Effector memory CD4-positive, alpha-beta T cell (primary cell): ENCODE measurements around the gene OSBP.
"Not testable (repeated sequence)": the region's sequence is repeated elsewhere in the genome, so short reads cannot be mapped to it uniquely, and the experiment has no call there.

Experiments
- DNase-seq, 3 donors: peaks; one replicate each; pipeline ENCODE4 v3.0.0-alpha.2; 2020
- H3K27ac ChIP-seq: 2 replicates; pipeline ENCODE4 v1.7.0; 2013; ENCODE audit warnings: mild to moderate bottlenecking, low read length, moderate library complexity; ENCODE audit not compliant: insufficient read depth, poor library complexity, severe bottlenecking
- H3K27me3 ChIP-seq: replicated peaks from 2 replicates; pipeline ENCODE4 v1.7.0; 2013; ENCODE audit warnings: mild to moderate bottlenecking, low read length; ENCODE audit not compliant: insufficient read depth, control insufficient read depth, poor library complexity, severe bottlenecking
- H3K36me3 ChIP-seq: 2 replicates; pipeline ENCODE4 v1.7.0; 2013; ENCODE audit warnings: mild to moderate bottlenecking, low read length, moderate library complexity; ENCODE audit not compliant: control insufficient read depth, insufficient read depth
- H3K4me1 ChIP-seq: 2 replicates; pipeline ENCODE4 v1.7.0; 2013; ENCODE audit warnings: low read length, mild to moderate bottlenecking; ENCODE audit not compliant: control insufficient read depth, insufficient read depth, poor library complexity, severe bottlenecking
- H3K4me3 ChIP-seq: 2 replicates; pipeline ENCODE4 v1.7.0; 2013; ENCODE audit warnings: low read length, low read depth, mild to moderate bottlenecking; ENCODE audit not compliant: insufficient read depth, poor library complexity, severe bottlenecking
- H3K9me3 ChIP-seq: 2 replicates; pipeline ENCODE4 v1.7.0; 2013; ENCODE audit warnings: mild to moderate bottlenecking, low read length, moderate library complexity; ENCODE audit not compliant: control insufficient read depth

The OSBP gene

DNA sequence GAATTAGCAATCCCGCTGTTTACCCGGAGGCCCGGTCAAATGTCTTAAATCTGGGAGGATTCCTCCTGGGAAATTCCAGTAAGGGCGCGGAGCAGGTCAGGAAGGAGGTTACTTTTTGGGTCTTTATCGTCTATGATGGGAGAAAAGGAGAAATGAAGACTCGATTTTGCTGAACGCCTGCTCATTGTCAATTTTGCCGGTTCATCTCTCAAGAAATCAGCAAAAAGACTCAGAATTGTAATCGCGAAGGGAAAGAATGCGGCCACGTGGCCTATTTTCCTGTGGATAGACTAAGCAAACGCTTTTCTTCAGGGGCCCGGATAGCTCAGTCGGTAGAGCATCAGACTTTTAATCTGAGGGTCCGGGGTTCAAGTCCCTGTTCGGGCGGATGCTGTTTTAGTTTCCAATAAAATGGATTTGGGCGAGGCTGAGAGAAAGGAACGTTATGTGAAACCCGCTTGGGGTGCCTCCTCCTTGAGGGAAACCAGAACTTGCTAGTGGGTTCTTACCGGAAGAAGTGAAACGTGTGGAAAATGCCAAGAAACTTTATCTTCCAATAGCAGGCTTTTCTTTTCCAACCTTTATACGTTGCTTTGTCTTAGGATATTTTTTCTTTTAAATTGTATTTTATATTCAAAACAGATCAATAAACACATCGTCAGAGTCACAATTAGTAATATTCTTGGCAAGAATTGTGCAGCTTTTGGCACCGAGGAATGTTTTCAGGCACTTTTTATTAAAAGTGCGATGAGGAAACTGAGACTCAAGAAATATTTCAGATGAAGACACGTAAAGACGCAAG lies 59.3 kb downstream of the OSBP start:
- H3K36me3 ChIP-seq = no peaks in the 10 kb centered on the region
- peak overlapping the region; percentile 29 for H3K4me3 ChIP-seq
- DNase-seq = peak in 2 of 3 donors; percentile 18 to 26
- no peaks in the 10 kb centered on the region for H3K9me3 ChIP-seq
- no peaks in the 10 kb centered on the region for H3K27me3 ChIP-seq
- H3K4me1 ChIP-seq = peaks cover 4% of the 10 kb centered on the region
- H3K27ac ChIP-seq = no peak overlapping the region

DNA sequence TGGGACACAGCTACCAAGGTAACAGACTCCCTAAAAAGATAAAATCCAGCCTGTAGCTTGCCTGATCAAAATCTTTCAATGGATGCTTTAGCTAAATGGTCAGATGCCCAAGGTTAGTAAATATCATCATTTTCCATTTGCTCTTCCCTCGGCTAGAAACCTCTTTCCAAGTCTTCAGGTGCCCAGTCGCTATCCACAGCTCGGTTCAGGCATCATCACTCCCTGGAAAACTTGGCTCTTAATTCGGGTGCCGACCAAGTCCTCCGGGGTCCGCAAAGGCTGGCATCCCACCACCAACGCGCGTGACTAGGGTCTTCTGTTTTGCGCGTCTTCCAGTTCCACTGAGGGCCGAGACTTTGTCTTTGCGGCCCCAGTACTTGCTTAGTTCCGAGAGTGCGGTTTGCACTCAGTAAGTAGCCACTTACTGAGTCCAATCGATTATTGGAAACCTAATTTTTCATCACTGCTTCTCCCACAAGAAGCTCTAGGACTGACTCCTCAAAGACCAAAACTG lies 59.9 kb downstream of the OSBP start:
- Histone ChIP-seq H3K4me1 (no peaks in the 10 kb centered on the region), H3K27ac (no peak overlapping the region), H3K9me3 (no peaks in the 10 kb centered on the region), H3K4me3 (peak overlapping the region; percentile 29), H3K36me3 (no peaks in the 10 kb centered on the region), H3K27me3 (no peaks in the 10 kb centered on the region)
- DNase-seq = no peak

DNA sequence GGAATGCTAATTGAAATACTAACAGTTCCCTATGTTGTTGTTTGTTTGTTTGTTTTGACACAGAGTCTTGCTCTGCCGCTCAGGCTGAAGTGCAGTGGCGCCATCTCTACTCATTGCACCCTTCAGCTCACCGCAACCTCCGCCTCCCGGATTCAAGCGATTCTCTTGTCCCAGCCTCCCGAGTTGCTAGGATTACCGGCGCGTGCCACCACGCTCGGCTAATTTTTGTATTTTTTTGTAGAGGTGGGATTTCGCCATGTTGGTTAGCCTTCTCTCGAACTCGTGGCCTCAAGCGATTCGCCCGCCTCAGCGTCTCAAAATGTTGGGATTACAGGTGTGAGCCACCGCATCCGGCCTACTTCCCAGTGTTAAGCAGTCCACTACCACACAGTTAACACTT lies 62.3 kb downstream of the OSBP start:
- Histone ChIP-seq H3K27me3 (no peaks in the 10 kb centered on the region), H3K36me3 (no peaks in the 10 kb centered on the region)

DNA sequence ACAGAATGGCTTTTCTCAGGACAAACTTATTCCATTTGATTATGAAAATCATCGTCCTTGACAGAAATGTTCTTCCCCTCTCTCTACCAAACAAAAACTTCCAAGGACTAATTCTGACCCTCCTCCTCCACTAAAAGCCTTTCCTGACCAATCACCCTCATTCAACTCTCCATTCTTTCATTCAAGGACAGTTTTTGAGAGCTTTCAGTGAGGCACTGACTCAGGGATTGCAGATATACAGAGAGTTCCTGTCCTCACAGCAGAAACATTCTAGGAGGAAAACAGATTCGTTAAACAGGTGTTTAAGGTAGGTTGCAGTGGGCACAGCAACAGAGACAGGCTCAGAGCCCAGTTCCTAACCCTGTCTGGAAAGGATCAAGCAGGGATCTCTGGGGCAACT lies 62.7 kb downstream of the OSBP start:
- H3K27me3 ChIP-seq = no peaks in the 10 kb centered on the region
- no peak for DNase-seq

More for the DNA sequence above, 62.3 kb downstream of the OSBP start:
- Histone ChIP-seq H3K27ac (no peak overlapping the region), H3K9me3 (no peaks in the 10 kb centered on the region), H3K4me1 (no peaks in the 10 kb centered on the region), H3K4me3 (no peak overlapping the region)
- DNase-seq = no peak

DNA sequence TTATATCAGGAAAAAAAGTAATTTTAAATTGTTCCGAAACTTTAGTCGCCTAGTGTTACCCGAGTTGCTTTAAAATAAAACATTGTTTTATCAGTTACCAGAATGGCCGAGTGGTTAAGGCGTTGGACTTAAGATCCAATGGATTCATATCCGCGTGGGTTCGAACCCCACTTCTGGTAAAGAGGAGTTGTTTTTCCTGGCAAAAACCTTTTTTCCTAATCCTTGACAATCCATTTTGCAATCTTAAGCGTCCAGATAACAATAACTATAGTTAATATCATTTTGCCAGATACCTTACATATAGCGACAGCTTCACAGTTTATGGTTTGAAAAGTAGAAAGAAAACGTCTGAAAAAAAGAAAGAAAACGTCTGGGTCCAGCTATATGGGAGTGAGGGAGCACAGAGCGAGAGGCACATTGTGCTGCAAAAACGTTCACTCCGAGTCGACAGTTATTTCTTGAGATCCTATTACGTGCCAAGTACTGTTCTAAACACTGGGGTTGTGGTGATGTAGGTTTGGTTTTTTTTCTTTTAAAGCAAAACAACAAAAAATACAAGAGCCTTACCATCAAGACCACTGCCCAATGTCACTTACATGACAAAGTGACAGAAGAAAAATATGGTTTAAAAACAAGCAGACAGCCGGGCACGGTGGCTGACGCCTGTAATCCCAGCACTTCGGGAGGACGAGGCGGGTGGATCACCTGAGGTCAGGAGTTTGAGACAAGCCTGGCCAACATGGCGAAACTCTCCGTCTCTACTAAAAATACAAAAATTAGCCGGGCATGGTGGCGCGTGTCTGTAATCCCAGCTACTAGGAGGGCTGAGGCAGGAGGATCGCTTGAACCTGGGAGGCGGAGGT lies 63.7 kb downstream of the OSBP start:
- Histone ChIP-seq H3K4me3 (peak overlapping the region; percentile 50), H3K4me1 (no peaks in the 10 kb centered on the region), H3K27me3 (no peaks in the 10 kb centered on the region), H3K36me3 (no peaks in the 10 kb centered on the region), H3K27ac (no peak overlapping the region), H3K9me3 (no peaks in the 10 kb centered on the region)
- no peak for DNase-seq

More for the DNA sequence above, 62.7 kb downstream of the OSBP start:
- H3K4me1 ChIP-seq = no peaks in the 10 kb centered on the region
- no peaks in the 10 kb centered on the region for H3K9me3 ChIP-seq
- no peak overlapping the region for H3K27ac ChIP-seq
- no peaks in the 10 kb centered on the region for H3K36me3 ChIP-seq
- no peak overlapping the region for H3K4me3 ChIP-seq

DNA sequence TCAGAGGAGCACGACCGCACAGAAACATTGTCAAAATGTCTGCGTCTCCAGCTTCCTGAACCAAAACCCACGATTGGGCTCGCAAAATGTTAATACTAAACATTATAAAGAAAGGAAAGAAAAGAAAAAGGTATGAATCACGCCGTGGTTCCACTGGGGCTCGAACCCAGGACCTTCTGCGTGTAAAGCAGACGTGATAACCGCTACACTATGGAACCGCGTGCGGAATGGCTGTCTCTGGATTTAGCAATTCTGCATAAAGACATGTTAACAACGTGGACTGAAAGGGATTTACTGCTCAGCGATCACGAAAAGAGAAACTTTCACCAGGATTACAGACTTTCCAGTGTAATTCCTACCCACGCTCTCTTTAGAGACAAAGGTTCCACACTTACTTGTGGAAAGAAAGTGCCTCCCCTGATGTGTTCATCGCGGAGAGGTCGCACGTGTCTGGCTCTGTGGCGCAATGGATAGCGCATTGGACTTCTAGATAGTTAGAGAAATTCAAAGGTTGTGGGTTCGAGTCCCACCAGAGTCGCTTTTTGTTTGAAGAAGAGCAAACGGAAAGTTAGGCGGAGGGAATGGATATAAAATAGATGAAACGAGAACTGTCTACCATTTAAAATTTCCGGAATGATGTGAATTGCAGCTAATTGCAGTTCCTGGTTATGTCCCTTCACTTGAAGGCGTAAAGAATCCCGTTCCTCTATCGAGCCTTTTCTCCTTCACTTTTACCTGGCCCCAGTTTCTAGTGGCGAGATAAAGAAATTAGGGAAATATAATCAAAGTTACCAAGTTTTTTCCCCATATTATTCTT lies 64.5 kb downstream of the OSBP start:
- peak overlapping the region; percentile 43 for H3K27ac ChIP-seq

DNA sequence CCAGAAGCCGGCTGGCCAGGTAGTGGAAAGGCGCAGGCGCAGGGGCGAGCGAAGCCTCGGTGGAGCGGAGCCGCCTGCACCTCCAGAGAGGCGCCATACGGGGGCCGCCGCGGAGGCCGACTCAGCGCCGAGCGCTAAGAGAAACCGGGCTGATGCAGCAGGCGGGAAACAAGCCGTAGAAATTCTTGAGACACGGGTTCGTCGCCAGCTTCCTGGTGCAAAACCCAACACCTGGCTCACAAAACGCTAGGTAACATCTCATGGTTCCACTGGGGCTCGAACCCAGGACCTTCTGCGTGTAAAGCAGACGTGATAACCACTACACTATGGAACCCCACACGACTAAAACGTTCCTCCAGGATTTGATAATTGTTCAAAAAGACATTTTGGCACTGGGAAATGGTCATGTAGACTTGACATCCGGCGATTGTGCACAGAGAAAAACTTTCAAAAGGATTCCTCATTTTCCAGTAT lies 65.2 kb downstream of the OSBP start:
- no peaks in the 10 kb centered on the region for H3K4me1 ChIP-seq
- DNase-seq = peak; percentile 68 to 77 (median 73)
- no peaks in the 10 kb centered on the region for H3K9me3 ChIP-seq
- no peaks in the 10 kb centered on the region for H3K27me3 ChIP-seq
- no peaks in the 10 kb centered on the region for H3K36me3 ChIP-seq
- peak overlapping the region; percentile 53 for H3K27ac ChIP-seq
- H3K4me3 ChIP-seq = peak overlapping the region; percentile 50

More for the DNA sequence above, 64.5 kb downstream of the OSBP start:
- Histone ChIP-seq H3K36me3 (no peaks in the 10 kb centered on the region), H3K9me3 (no peaks in the 10 kb centered on the region), H3K4me1 (no peaks in the 10 kb centered on the region), H3K4me3 (peak overlapping the region; percentile 50), H3K27me3 (no peaks in the 10 kb centered on the region)
- peak; percentile 68 to 71 (median 70) for DNase-seq

DNA sequence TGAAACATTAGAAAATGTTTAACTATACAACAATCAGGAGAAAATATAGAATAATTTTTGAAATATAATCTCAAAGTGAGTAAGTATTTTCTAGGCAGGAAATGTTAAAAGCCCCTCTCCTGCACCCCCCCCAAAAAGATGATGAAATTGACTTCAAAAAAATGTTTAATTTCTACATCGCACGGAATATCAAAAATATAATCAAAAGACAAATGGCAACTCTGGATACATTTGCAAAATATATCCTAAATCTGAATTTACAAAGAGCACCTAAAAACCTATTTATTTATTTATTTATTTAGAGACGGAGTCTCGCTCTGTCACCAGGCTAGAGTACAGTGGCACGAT lies 67.3 kb downstream of the OSBP start:
- H3K4me3 ChIP-seq = no peak overlapping the region
- H3K4me1 ChIP-seq = no peaks in the 10 kb centered on the region
- no peak overlapping the region for H3K27ac ChIP-seq
- H3K9me3 ChIP-seq = no peaks in the 10 kb centered on the region
- DNase-seq = no peak
- no peaks in the 10 kb centered on the region for H3K27me3 ChIP-seq
- H3K36me3 ChIP-seq = no peaks in the 10 kb centered on the region

DNA sequence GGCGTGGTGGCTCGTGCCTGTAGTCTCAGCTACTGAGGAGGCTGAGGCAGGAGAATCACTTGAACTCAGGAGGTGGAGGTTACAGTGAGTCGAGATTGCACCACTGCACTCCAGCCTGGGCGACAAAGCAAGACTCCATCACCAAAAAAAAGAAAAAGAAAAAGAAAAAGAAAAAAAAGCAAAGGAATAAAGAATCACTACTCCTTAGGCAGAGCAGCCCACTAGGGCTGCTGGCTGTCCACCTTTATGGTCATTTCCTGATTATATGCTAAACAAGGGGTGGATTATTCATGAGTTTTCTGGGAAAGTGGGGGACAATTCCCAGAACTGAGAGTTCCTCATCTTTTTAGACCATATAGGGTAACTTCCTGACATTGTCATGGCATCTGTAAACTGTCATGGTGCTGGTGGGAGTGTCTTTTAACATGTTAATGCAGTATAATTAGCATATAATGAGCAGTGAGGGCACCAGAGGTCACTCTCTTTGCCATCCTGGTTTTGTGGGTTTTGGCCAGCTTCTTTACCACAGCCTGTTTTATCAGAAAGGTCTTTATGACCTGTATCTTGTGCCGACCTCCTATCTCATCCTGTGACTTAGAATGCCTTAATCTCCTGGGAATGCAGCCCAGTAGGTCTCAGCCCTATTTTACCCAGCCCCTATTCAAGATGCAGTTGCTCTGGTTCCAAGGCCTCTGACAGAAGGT lies 67.8 kb downstream of the OSBP start:
- not testable (repeated sequence) for H3K36me3 ChIP-seq, DNase-seq, H3K4me1 ChIP-seq, H3K9me3 ChIP-seq, H3K27me3 ChIP-seq, H3K4me3 ChIP-seq, H3K27ac ChIP-seq
